ENCODE results near the gene GGCT. TPM values are rescaled to one million over a fixed set of nuclear protein-coding genes. Genes with fewer than 3 reads are reported as not detected.
"Not testable (repeated sequence)": the region's sequence is repeated elsewhere in the genome, so short reads cannot be mapped to it uniquely, and the experiment has no call there.

The GGCT gene
- total and polyA plus RNA-seq, 9 donors = 35.1 to 43.0 (median 37.8) TPM

DNA sequence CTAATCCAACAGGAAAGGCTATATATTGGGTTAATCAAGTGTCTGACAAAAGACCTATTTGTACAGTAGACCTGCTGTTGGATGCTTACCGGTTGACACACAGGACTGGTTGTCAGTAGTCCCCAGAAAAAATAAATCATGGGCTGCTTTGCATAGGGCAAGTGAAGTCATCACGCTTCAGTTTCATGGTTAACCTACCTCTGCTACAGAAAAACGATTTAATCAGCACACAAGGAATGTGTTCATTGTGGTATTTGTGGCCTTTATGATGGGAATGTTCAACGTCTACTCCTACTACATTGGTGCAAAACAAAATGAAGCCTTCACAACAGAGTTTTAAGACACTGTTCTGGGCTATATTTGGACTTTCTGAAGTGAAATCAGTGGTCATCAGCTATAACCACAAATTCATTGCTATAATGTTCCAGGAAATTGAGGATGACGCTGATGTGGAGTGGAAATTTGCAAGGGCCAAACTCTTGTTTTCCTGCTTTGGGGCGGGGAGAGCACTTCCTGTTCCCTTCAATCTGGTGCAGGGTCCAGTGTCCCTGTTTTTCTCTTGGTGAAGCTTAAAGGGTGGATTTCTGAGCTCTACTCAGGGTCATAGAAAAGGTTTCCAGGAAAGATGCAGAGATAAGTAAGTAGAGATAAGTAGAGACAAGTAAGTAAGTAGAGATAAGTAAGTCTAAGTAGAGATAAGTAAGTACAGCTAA is 39.3 kb upstream of the GGCT start:
- no peaks in the 10 kb centered on the region for H3K9me3 ChIP-seq (replicated peaks; ENCODE audit: control insufficient read depth, low read depth, low read length)
- H3K36me3 ChIP-seq (ENCODE audit: control insufficient read depth, insufficient read depth, low read length) = no peaks in the 10 kb centered on the region
- no peaks in the 10 kb centered on the region for H3K27me3 ChIP-seq (ENCODE audit: control insufficient read depth, insufficient read depth, low read length)
- no peak overlapping the region for H3K4me3 ChIP-seq (ENCODE audit: low read length)
- peaks cover under 1% of the 10 kb centered on the region for H3K4me1 ChIP-seq (ENCODE audit: control insufficient read depth, insufficient read depth, low read length)
- 83% methylated on average over 2 of the region's 6 CpGs for WGBS (ENCODE audit: insufficient coverage)
- no peak overlapping the region for H3K27ac ChIP-seq (ENCODE audit: low read length)
- DNase-seq = no peak

DNA sequence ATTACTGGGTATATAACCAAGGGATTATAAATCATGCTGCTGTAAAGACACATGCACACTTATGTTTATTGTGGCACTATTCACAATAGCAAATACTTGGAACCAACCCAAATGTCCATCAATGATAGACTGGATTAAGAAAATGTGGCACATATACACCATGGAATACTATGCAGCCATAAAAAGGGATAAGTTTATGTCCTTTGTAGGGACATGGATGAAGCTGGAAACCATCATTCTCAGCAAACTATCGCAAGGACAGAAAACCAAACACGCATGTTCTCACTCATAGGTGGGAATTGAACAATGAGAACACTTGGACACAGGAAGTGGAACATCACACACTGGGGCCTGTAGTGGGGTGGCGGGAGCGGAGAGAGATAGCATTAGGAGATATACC is 38.5 kb upstream of the GGCT start:
- H3K4me1 ChIP-seq (ENCODE audit: control insufficient read depth, insufficient read depth, low read length); H3K9me3 ChIP-seq (replicated peaks; ENCODE audit: control insufficient read depth, low read depth, low read length); DNase-seq; H3K27ac ChIP-seq (ENCODE audit: low read length); H3K4me3 ChIP-seq (ENCODE audit: low read length); H3K27me3 ChIP-seq (ENCODE audit: control insufficient read depth, insufficient read depth, low read length); H3K36me3 ChIP-seq (ENCODE audit: control insufficient read depth, insufficient read depth, low read length): not testable (repeated sequence)
- 100% methylated on average over 1 of the region's 4 CpGs for WGBS (ENCODE audit: insufficient coverage)

DNA sequence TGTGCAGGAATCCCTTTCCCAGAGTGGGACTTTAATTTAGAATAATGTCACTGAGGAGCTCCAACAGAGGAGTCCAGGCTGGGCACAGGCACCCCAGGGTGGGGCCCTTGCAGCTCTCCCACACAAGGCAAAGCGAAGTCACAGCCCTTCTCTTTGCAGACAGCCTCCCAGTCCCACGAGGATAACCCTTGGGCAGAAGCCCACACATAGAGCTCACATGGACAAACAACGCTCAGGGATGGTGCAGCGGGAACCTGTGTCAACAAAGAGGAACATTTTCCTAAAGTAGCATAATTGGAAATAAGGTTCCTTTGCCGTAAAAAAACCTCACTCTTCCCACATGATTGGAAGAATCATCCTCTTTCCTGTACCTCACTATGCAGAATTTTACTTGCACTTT is 29.3 kb upstream of the GGCT start:
- H3K27me3 ChIP-seq (ENCODE audit: control insufficient read depth, insufficient read depth, low read length) = no peaks in the 10 kb centered on the region
- 68% methylated on average over 3 of the region's 5 CpGs for WGBS (ENCODE audit: insufficient coverage)
- H3K27ac ChIP-seq (ENCODE audit: low read length) = no peak overlapping the region
- no peaks in the 10 kb centered on the region for H3K4me1 ChIP-seq (ENCODE audit: control insufficient read depth, insufficient read depth, low read length)
- no peak for DNase-seq
- H3K4me3 ChIP-seq (ENCODE audit: low read length) = no peak overlapping the region
- H3K9me3 ChIP-seq (replicated peaks; ENCODE audit: control insufficient read depth, low read depth, low read length) = no peaks in the 10 kb centered on the region
- no peaks in the 10 kb centered on the region for H3K36me3 ChIP-seq (ENCODE audit: control insufficient read depth, insufficient read depth, low read length)

GRCh38 chr7:30531286-30531685 is 26.7 kb upstream of the GGCT start:
- no peak for DNase-seq
- Histone ChIP-seq H3K27me3 (ENCODE audit: control insufficient read depth, insufficient read depth, low read length) (no peaks in the 10 kb centered on the region), H3K36me3 (ENCODE audit: control insufficient read depth, insufficient read depth, low read length) (no peaks in the 10 kb centered on the region), H3K27ac (ENCODE audit: low read length) (no peak overlapping the region), H3K4me1 (ENCODE audit: control insufficient read depth, insufficient read depth, low read length) (no peaks in the 10 kb centered on the region), H3K4me3 (ENCODE audit: low read length) (no peak overlapping the region), H3K9me3 (replicated peaks; ENCODE audit: control insufficient read depth, low read depth, low read length) (no peaks in the 10 kb centered on the region)
- no CpG with 5 or more reads among the region's 3 CpGs for whole genome bisulfite sequencing (ENCODE audit: insufficient coverage)

- Histone ChIP-seq H3K27me3 (ENCODE audit: control insufficient read depth, insufficient read depth, low read length) (no peaks in the 10 kb centered on the region), H3K36me3 (ENCODE audit: control insufficient read depth, insufficient read depth, low read length) (no peaks in the 10 kb centered on the region), H3K4me3 (ENCODE audit: low read length) (no peak overlapping the region), H3K4me1 (ENCODE audit: control insufficient read depth, insufficient read depth, low read length) (no peaks in the 10 kb centered on the region), H3K9me3 (replicated peaks; ENCODE audit: control insufficient read depth, low read depth, low read length) (no peaks in the 10 kb centered on the region), H3K27ac (ENCODE audit: low read length) (no peak overlapping the region)
- WGBS (ENCODE audit: insufficient coverage) = 100% methylated on average over 1 of the region's 1 CpG
- no peak for DNase-seq
Measured at GRCh38 chr7:30530373-30530772, 25.7 kb upstream of the GGCT start.

DNA sequence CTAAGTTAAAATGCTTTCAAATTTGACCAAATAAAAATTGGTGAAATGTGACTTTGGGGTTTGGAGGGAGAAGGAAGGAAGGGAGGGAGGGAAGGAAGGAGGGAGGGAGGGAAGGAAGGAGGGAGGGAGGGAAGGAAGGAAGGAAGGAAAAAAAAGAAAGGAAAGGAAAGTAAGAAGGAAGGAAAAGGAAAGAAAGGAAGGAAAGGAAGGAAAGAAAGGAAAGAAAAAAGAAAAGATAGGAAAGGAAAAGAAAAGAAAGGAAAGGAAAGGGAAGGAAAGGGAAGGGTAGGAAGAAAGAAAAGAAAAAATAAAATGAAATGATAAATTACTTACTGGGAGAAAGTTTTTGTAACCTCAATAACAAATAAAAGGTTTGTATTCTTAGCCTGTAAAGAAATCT is 24.1 kb upstream of the GGCT start:
- no peaks in the 10 kb centered on the region for H3K4me1 ChIP-seq (ENCODE audit: control insufficient read depth, insufficient read depth, low read length)
- no peak for DNase-seq
- H3K27me3 ChIP-seq (ENCODE audit: control insufficient read depth, insufficient read depth, low read length) = no peaks in the 10 kb centered on the region
- no peak overlapping the region for H3K27ac ChIP-seq (ENCODE audit: low read length)
- no peaks in the 10 kb centered on the region for H3K36me3 ChIP-seq (ENCODE audit: control insufficient read depth, insufficient read depth, low read length)
- H3K9me3 ChIP-seq (replicated peaks; ENCODE audit: control insufficient read depth, low read depth, low read length) = no peaks in the 10 kb centered on the region
- H3K4me3 ChIP-seq (ENCODE audit: low read length) = no peak overlapping the region

- not testable (repeated sequence) for H3K4me3 ChIP-seq (ENCODE audit: low read length); H3K4me1 ChIP-seq (ENCODE audit: control insufficient read depth, insufficient read depth, low read length); H3K27ac ChIP-seq (ENCODE audit: low read length); DNase-seq; H3K36me3 ChIP-seq (ENCODE audit: control insufficient read depth, insufficient read depth, low read length); H3K27me3 ChIP-seq (ENCODE audit: control insufficient read depth, insufficient read depth, low read length); H3K9me3 ChIP-seq (replicated peaks; ENCODE audit: control insufficient read depth, low read depth, low read length)
- WGBS (ENCODE audit: insufficient coverage) = no CpG with 5 or more reads among the region's 1 CpG
Measured at GRCh38 chr7:30527297-30527696, 22.7 kb upstream of the GGCT start.

- no peak for DNase-seq
- 80% methylated on average over 4 of the region's 4 CpGs for WGBS (ENCODE audit: insufficient coverage)
- Histone ChIP-seq H3K36me3 (ENCODE audit: control insufficient read depth, insufficient read depth, low read length) (no peaks in the 10 kb centered on the region), H3K9me3 (replicated peaks; ENCODE audit: control insufficient read depth, low read depth, low read length) (no peaks in the 10 kb centered on the region), H3K4me1 (ENCODE audit: control insufficient read depth, insufficient read depth, low read length) (peaks cover 2% of the 10 kb centered on the region), H3K27me3 (ENCODE audit: control insufficient read depth, insufficient read depth, low read length) (no peaks in the 10 kb centered on the region), H3K4me3 (ENCODE audit: low read length) (no peak overlapping the region), H3K27ac (ENCODE audit: low read length) (no peak overlapping the region)
Measured at GRCh38 chr7:30526163-30526562, 21.5 kb upstream of the GGCT start.

DNA sequence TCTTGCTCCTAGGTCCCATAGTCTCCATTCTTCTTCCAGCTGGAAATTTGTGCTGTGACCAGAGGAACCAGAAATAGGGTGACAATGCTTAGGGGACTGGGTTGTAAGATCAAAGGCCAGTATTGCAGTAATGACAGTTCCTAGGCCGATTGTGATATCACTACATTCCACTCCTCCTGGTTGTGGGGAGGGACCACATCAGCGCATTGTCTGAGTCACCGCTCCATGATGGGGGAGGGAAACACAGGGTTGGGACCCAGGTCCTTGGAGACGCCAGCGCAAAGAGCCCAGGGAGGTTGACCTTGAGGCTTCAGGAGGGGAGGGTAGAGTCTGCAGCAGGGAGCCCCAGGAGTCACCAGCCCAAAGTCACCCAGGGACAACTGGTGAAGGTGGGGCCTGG is 20.8 kb upstream of the GGCT start:
- no peak for DNase-seq
- Histone ChIP-seq H3K27me3 (ENCODE audit: control insufficient read depth, insufficient read depth, low read length) (no peaks in the 10 kb centered on the region), H3K4me3 (ENCODE audit: low read length) (no peak overlapping the region), H3K4me1 (ENCODE audit: control insufficient read depth, insufficient read depth, low read length) (peaks cover 2% of the 10 kb centered on the region), H3K36me3 (ENCODE audit: control insufficient read depth, insufficient read depth, low read length) (no peaks in the 10 kb centered on the region), H3K9me3 (replicated peaks; ENCODE audit: control insufficient read depth, low read depth, low read length) (no peaks in the 10 kb centered on the region), H3K27ac (ENCODE audit: low read length) (no peak overlapping the region)
- 95% methylated on average over 4 of the region's 5 CpGs for WGBS (ENCODE audit: insufficient coverage)

- DNase-seq = no peak
- Histone ChIP-seq H3K4me3 (ENCODE audit: low read length) (no peak overlapping the region), H3K9me3 (replicated peaks; ENCODE audit: control insufficient read depth, low read depth, low read length) (no peaks in the 10 kb centered on the region), H3K36me3 (ENCODE audit: control insufficient read depth, insufficient read depth, low read length) (no peaks in the 10 kb centered on the region), H3K4me1 (ENCODE audit: control insufficient read depth, insufficient read depth, low read length) (peaks cover 2% of the 10 kb centered on the region), H3K27ac (ENCODE audit: low read length) (no peak overlapping the region), H3K27me3 (ENCODE audit: control insufficient read depth, insufficient read depth, low read length) (no peaks in the 10 kb centered on the region)
- 88% methylated on average over 1 of the region's 2 CpGs for WGBS (ENCODE audit: insufficient coverage)
Measured at GRCh38 chr7:30524545-30524944, 19.9 kb upstream of the GGCT start.

DNA sequence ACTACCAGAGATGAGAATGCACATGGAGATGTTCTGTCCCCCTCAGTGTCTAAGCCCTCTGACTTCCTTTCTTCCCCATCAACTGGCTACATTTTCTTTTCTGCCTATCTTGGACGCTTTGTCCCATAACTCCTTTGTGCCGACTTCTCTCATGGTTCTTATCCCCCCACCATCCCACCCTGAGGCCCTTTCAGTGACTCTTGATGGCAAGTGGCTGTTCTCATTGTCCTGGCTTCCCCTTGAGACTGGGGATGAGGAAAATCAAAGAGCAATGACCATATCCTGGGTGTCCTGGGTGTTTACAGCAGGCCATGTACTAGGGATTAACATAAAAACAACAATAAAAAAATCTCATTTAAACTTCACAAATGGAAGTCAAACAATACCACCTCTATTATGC is 18.8 kb upstream of the GGCT start:
- DNase-seq = no peak
- H3K9me3 ChIP-seq (replicated peaks; ENCODE audit: control insufficient read depth, low read depth, low read length) = no peaks in the 10 kb centered on the region
- H3K36me3 ChIP-seq (ENCODE audit: control insufficient read depth, insufficient read depth, low read length) = no peaks in the 10 kb centered on the region
- H3K4me3 ChIP-seq (ENCODE audit: low read length) = no peak overlapping the region
- 100% methylated on average over 1 of the region's 2 CpGs for WGBS (ENCODE audit: insufficient coverage)
- H3K27ac ChIP-seq (ENCODE audit: low read length) = no peak overlapping the region
- no peaks in the 10 kb centered on the region for H3K27me3 ChIP-seq (ENCODE audit: control insufficient read depth, insufficient read depth, low read length)
- peaks cover 2% of the 10 kb centered on the region for H3K4me1 ChIP-seq (ENCODE audit: control insufficient read depth, insufficient read depth, low read length)
